Placental epithelial cell (primary cell): ENCODE results near the gene GTPBP1. TPM values are rescaled to one million over a fixed set of nuclear protein-coding genes. Genes with fewer than 3 reads are reported as not detected.

Experiments used
- small RNA-seq: library from RNA; depleted of rRNA; stranded (forward); fragments of <200 nt; gene quantifications from one replicate; pipeline ENCODE3, GENCODE V24; 2012
- total RNA-seq: library from RNA; depleted of rRNA; stranded (reverse); fragments of >200 nt; gene quantifications from 2 replicates; pipeline ENCODE4 v1.2.3, GENCODE V29; 2012

The GTPBP1 gene
- total RNA-seq, result 32.5 and 34.9 TPM in 2 replicates

GRCh38 chr22:38705235-38706100, at the start of gene GTPBP1:
TSS of gene GTPBP1 (plus strand) at chr22:38705944. CDS start at chr22:38705956, 12 bp downstream.

DNA sequence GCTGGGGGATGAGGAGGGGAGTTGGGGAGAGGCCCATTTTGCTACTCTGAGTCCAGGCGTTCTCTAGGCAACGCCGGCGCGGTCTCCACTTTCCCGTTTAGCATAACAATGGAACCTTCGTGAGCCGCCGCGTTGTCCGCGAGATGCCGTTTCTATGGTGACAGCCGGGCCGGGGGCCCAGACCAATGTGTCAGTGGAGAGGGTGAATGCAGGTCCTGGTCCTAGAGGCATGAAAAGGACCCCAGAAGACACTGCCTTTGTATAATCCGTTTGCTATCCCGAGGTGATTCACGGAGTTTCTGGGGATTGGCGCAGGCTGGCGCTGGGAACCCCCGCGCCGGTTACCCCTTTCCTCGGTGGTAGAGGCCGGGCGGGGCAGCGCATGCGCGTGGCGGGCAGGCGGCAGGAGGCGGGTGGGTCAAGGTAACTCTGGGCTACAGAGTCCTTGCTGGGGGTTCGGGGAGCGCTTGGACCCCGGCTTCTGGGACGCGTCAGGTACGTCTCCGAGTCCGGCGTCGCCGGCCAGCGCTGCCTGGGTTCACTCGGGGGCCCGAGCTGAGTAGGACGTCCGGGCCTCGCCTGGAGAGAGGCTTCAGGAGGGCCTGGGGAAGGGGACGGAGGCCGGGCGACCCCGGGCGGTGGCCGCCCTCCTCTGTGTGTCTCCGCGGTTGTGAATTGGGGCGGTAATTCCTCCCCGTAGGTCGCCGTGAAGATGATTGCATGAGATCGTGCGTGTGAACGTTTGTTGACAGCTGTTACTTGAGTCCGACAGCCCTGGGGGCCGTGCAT, 49.3 kb upstream of the GTPBP1 start, which contains the start of the genes CBY1 and FAM227A:
CBY1 (plus strand) TSS at position 383 of the 789 bp plus-strand sequence. CDS start 11,417 bp downstream, outside the sequence.
FAM227A (minus strand) TSS at position 137 of the 789 bp plus-strand sequence. CDS start 6,224 bp downstream, outside the sequence.

DNA sequence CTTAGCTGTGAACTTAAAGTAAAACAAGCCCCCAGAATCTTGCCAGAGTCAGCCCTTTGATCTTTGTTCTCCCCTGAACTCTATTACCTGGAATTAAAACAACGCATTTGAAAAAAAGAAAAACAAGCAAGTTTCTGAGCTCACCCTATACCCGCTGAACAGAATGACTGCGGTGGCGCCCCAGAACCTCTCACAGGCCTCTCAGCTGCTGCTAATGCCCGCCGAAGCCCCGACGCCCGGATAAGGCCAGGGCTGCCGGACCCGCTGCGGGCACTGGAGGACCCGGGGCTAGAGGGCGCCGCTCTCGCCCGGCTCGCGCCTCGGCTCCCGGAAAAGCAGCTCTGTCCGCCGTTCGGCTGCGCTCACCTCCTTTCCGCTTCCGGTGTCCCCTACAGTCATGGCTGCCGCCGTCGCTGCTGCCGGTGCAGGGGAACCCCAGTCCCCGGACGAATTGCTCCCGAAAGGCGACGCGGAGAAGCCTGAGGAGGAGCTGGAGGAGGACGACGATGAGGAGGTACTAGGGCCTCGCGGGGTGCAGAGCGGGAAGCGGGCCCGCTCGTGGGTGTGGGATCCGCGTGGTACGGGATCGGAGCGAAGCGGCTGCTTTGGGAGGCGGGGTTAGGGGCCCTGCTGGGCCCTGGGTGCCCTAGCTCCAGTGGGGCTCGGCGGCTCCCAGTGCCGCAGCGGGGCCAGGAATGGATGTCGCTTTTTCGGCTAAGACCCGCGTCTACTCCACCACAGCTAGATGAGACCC, 24.0 kb upstream of the GTPBP1 start, which contains the start of gene TOMM22:
TOMM22 (plus strand) TSS at position 376 of the 754 bp plus-strand sequence; CDS start at position 398, 22 bp downstream.

GRCh38 chr22:38700789-38701628, 4.7 kb upstream of the GTPBP1 start, which contains the start of gene JOSD1:
TSS of gene JOSD1 (minus strand) at chr22:38700943. CDS start at chr22:38699987, 956 bp downstream.

GRCh38 chr22:38755911-38756532, 50.3 kb downstream of the GTPBP1 start, which contains the start of gene SUN2:
TSS of gene SUN2 (minus strand) at chr22:38755998. CDS start at chr22:38752628, 3,370 bp downstream.

Small RNA genes lying within 50 kb of the gene (small RNA-seq; reads per million reads assigned to genes)
- gene AL021707.8, result not detected

Other genes starting within 250 kb of the GTPBP1 start
- gene KDELR3, start 237.8 kb upstream of the GTPBP1 start, total RNA-seq, result 67.5 and 126 TPM in 2 replicates
- 590 and 771 TPM in 2 replicates for gene DDX17, start 199.6 kb upstream of the GTPBP1 start, total RNA-seq
- gene DMC1, start 135.8 kb upstream of the GTPBP1 start, total RNA-seq, result 5.0 and 5.5 TPM in 2 replicates
- 1.2 and 3.1 TPM in 2 replicates for gene FAM227A, start 49.6 kb upstream of the GTPBP1 start, total RNA-seq
- 14.2 and 20.4 TPM in 2 replicates for gene CBY1, start 49.3 kb upstream of the GTPBP1 start, total RNA-seq
- gene TOMM22, start 24.0 kb upstream of the GTPBP1 start, total RNA-seq, result 48.7 and 97.0 TPM in 2 replicates
- 55.0 and 76.5 TPM in 2 replicates for gene JOSD1, start 5.0 kb upstream of the GTPBP1 start, total RNA-seq
- gene SUN2, start 50.1 kb downstream of the GTPBP1 start, total RNA-seq, result 69.1 and 119 TPM in 2 replicates
- 18.5 and 19.5 TPM in 2 replicates for gene DNAL4, start 88.2 kb downstream of the GTPBP1 start, total RNA-seq
- gene NPTXR, start 138.1 kb downstream of the GTPBP1 start, total RNA-seq, result 0.43 and 0.79 TPM in 2 replicates
- gene CBX6, start 166.3 kb downstream of the GTPBP1 start, total RNA-seq, result 27.7 and 41.2 TPM in 2 replicates